ENCODE results near the gene GLYATL3.

The GLYATL3 gene

GRCh38 chr6:49543087-49543858, 43.5 kb downstream of the GLYATL3 start:
- Histone ChIP-seq H2AK5ac (ENCODE audit: low read length) (no peak overlapping the region), H2BK120ac (ENCODE audit: low read depth, low read length) (no peak overlapping the region), H3K27me3 (ENCODE audit: insufficient read depth, low read length, poor library complexity) (no peaks in the 10 kb centered on the region), H3K36me3 (ENCODE audit: control insufficient read depth, insufficient read depth, low read length) (no peaks in the 10 kb centered on the region), H2BK5ac (ENCODE audit: low read length) (no peak overlapping the region), H3K79me1 (ENCODE audit: low read length) (no peaks in the 10 kb centered on the region), H3K9ac (ENCODE audit: low read length) (no peak overlapping the region), H3K27ac (ENCODE audit: low read depth, low read length) (no peak overlapping the region), H3K79me2 (ENCODE audit: control insufficient read depth, insufficient read depth, low read length) (no peaks in the 10 kb centered on the region), H3K4me2 (ENCODE audit: low read length) (no peak overlapping the region), H3K4ac (ENCODE audit: low read depth, low read length) (no peak overlapping the region), H3K23ac (ENCODE audit: low read length) (no peak overlapping the region), H4K5ac (ENCODE audit: low read length) (no peak overlapping the region), H3K4me3 (ENCODE audit: low read length) (no peak overlapping the region), H3K56ac (ENCODE audit: low read length) (no peak overlapping the region), H2BK15ac (replicated peaks; ENCODE audit: low read depth) (no peak overlapping the region), H3K18ac (ENCODE audit: low read length) (no peak overlapping the region), H3K4me1 (ENCODE audit: control insufficient read depth, low read depth, low read length) (no peaks in the 10 kb centered on the region), H4K8ac (ENCODE audit: low read depth, low read length) (no peak overlapping the region)
- no peak for DNase-seq
- WGBS (ENCODE audit: extremely low coverage, insufficient coverage, low lambda C conversion rate) = no CpG with 5 or more reads among the region's 7 CpGs

DNA sequence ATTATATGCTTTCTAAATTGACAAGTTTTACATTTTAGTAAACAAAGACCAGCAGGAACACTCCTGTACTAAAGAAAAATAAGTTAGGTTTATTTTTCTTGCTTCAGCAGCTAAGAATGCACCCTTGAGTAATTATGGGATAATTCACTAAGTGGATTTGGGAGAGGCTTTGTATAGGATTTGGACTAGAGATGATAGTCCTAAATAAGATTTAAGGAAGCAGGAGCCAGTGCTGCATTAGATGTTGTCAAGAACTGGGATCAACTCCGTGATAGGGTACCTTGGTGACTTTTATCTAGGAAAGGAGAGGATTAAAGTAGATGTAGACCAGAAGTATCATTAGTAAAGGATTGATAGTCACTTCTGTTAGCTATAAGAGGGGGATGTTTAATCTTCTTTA, 46.6 kb downstream of the GLYATL3 start:
- Histone ChIP-seq H4K8ac (ENCODE audit: low read depth, low read length) (no peak overlapping the region), H3K79me2 (ENCODE audit: control insufficient read depth, insufficient read depth, low read length) (no peaks in the 10 kb centered on the region), H3K23ac (ENCODE audit: low read length) (no peak overlapping the region), H2AK5ac (ENCODE audit: low read length) (no peak overlapping the region), H3K4ac (ENCODE audit: low read depth, low read length) (no peak overlapping the region), H3K27ac (ENCODE audit: low read depth, low read length) (no peak overlapping the region), H3K9ac (ENCODE audit: low read length) (no peak overlapping the region), H4K5ac (ENCODE audit: low read length) (no peak overlapping the region), H2BK120ac (ENCODE audit: low read depth, low read length) (no peak overlapping the region), H3K18ac (ENCODE audit: low read length) (no peak overlapping the region), H2BK15ac (replicated peaks; ENCODE audit: low read depth) (no peak overlapping the region), H2BK5ac (ENCODE audit: low read length) (no peak overlapping the region), H3K27me3 (ENCODE audit: insufficient read depth, low read length, poor library complexity) (no peaks in the 10 kb centered on the region), H3K79me1 (ENCODE audit: low read length) (no peaks in the 10 kb centered on the region), H3K56ac (ENCODE audit: low read length) (no peak overlapping the region), H3K4me1 (ENCODE audit: control insufficient read depth, low read depth, low read length) (peaks cover 2% of the 10 kb centered on the region), H3K4me2 (ENCODE audit: low read length) (no peak overlapping the region), H3K36me3 (ENCODE audit: control insufficient read depth, insufficient read depth, low read length) (no peaks in the 10 kb centered on the region), H3K4me3 (ENCODE audit: low read length) (no peak overlapping the region)
- DNase-seq = no peak
- WGBS (ENCODE audit: extremely low coverage, insufficient coverage, low lambda C conversion rate) = no CpG with 5 or more reads among the region's 1 CpG

DNA sequence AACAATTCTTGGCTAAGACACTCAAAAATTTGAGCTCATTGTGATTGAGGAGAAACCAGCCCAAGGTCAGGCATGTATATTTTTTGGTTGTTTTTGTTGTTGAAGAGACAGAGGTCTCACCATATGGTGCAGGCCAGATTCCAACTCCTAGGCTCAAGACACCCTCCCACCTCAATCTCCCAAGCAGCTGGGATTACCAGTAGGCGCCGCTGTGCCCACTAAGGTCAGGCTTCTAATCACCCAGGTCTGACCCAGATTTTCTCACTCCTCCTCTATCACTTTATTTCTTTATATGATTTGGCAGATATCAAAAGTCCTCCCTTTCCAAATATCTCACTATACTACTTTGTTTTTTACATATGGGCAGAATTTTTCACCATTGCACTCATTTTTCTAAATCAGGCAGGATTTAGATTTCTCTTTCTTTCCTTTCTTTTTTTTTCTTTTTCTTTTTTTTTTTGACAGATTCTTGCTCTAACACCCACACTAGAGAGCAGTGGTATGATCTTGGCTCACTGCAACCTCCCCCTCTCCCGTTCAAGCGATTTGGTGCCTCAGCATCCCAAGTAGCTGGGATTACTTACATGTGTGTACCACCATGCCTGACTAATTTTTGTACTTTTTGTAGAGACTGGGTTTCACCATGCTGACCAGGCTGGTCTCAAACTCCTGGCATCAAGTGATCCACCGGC, 49.0 kb downstream of the GLYATL3 start:
- no peaks in the 10 kb centered on the region for H3K79me2 ChIP-seq (ENCODE audit: control insufficient read depth, insufficient read depth, low read length)
- WGBS (ENCODE audit: extremely low coverage, insufficient coverage, low lambda C conversion rate) = no CpG with 5 or more reads among the region's 5 CpGs
- H3K4me3 ChIP-seq (ENCODE audit: low read length) = no peak overlapping the region
- no peak overlapping the region for H4K5ac ChIP-seq (ENCODE audit: low read length)
- no peak overlapping the region for H3K56ac ChIP-seq (ENCODE audit: low read length)
- H3K9ac ChIP-seq (ENCODE audit: low read length) = no peak overlapping the region
- no peak overlapping the region for H3K4ac ChIP-seq (ENCODE audit: low read depth, low read length)
- H3K27me3 ChIP-seq (ENCODE audit: insufficient read depth, low read length, poor library complexity) = no peaks in the 10 kb centered on the region
- no peak overlapping the region for H3K4me2 ChIP-seq (ENCODE audit: low read length)
- no peak overlapping the region for H2AK5ac ChIP-seq (ENCODE audit: low read length)
- no peak overlapping the region for H2BK15ac ChIP-seq (replicated peaks; ENCODE audit: low read depth)
- no peak overlapping the region for H3K18ac ChIP-seq (ENCODE audit: low read length)
- no peaks in the 10 kb centered on the region for H3K36me3 ChIP-seq (ENCODE audit: control insufficient read depth, insufficient read depth, low read length)
- H4K8ac ChIP-seq (ENCODE audit: low read depth, low read length) = no peak overlapping the region
- H3K79me1 ChIP-seq (ENCODE audit: low read length) = no peaks in the 10 kb centered on the region
- H2BK120ac ChIP-seq (ENCODE audit: low read depth, low read length) = no peak overlapping the region
- no peak overlapping the region for H3K27ac ChIP-seq (ENCODE audit: low read depth, low read length)
- H3K23ac ChIP-seq (ENCODE audit: low read length) = no peak overlapping the region
- peaks cover 2% of the 10 kb centered on the region for H3K4me1 ChIP-seq (ENCODE audit: control insufficient read depth, low read depth, low read length)
- DNase-seq = peak; percentile 50
- no peak overlapping the region for H2BK5ac ChIP-seq (ENCODE audit: low read length)

DNA sequence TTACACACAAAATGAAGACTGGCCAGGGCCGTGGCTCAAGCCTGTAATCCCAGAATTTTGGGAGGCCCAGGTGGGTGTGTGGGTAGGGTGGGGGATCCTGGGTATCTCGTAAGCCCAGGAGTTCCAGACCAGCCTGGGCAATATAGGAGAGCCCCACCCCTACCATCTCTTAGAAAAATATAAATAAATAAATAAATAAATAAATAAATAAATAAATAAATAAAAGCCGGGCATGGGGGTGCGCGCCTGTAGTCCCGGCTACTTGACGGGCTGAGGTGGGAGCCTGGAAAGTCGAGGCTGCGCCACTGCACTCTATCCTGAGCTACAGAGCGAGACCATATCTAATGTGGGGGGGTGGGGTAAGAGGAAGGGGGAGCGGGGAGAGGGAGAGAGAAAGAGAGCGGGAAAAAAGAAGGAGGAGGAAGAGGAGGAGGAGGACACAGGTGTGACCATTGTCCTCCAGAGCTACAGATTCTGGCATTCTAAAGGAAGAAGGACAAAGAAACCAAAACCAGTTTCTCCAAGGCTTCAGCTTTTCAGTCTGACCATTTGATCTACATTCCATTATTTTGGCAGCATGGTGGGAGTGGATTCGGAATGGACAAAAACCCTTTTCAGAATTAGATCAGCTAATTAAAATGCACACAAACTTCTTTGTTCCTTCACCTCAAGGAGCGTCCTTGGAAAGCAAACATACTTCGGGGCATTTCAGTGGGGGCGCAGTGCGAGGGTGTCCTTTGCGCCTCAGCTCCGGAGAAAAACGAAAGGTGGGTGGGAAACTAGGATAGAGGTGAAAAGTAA, 50.2 kb downstream of the GLYATL3 start:
- Histone ChIP-seq H3K56ac (ENCODE audit: low read length) (peak overlapping the region; percentile 34), H3K4me1 (ENCODE audit: control insufficient read depth, low read depth, low read length) (peaks cover 2% of the 10 kb centered on the region), H3K4me3 (ENCODE audit: low read length) (no peak overlapping the region), H2BK15ac (replicated peaks; ENCODE audit: low read depth) (no peak overlapping the region), H3K79me1 (ENCODE audit: low read length) (no peaks in the 10 kb centered on the region), H3K4me2 (ENCODE audit: low read length) (peak overlapping the region; percentile 66), H3K9ac (ENCODE audit: low read length) (peak overlapping the region; percentile 17), H3K79me2 (ENCODE audit: control insufficient read depth, insufficient read depth, low read length) (no peaks in the 10 kb centered on the region), H3K18ac (ENCODE audit: low read length) (peak overlapping the region; percentile 51), H3K36me3 (ENCODE audit: control insufficient read depth, insufficient read depth, low read length) (no peaks in the 10 kb centered on the region), H3K27ac (ENCODE audit: low read depth, low read length) (no peak overlapping the region), H3K4ac (ENCODE audit: low read depth, low read length) (no peak overlapping the region), H3K27me3 (ENCODE audit: insufficient read depth, low read length, poor library complexity) (no peaks in the 10 kb centered on the region), H2BK120ac (ENCODE audit: low read depth, low read length) (no peak overlapping the region), H4K5ac (ENCODE audit: low read length) (no peak overlapping the region), H4K8ac (ENCODE audit: low read depth, low read length) (no peak overlapping the region), H3K23ac (ENCODE audit: low read length) (no peak overlapping the region), H2BK5ac (ENCODE audit: low read length) (no peak overlapping the region), H2AK5ac (ENCODE audit: low read length) (no peak overlapping the region)
- WGBS (ENCODE audit: extremely low coverage, insufficient coverage, low lambda C conversion rate) = no CpG with 5 or more reads among the region's 20 CpGs
- no peak for DNase-seq

- WGBS (ENCODE audit: extremely low coverage, insufficient coverage, low lambda C conversion rate) = no CpG with 5 or more reads among the region's 42 CpGs
- Histone ChIP-seq H3K4me2 (ENCODE audit: low read length) (peak within 1 kb of the TSS; percentile 66), H3K9ac (ENCODE audit: low read length) (peak within 1 kb of the TSS; percentile 17), H3K4me3 (ENCODE audit: low read length) (peak within 1 kb of the TSS; percentile 1), H3K56ac (ENCODE audit: low read length) (peak within 1 kb of the TSS; percentile 34), H3K18ac (ENCODE audit: low read length) (peak within 1 kb of the TSS; percentile 51), H3K36me3 (ENCODE audit: control insufficient read depth, insufficient read depth, low read length) (no peaks in the 10 kb centered on the region), H4K8ac (ENCODE audit: low read depth, low read length) (no peak within 1 kb of the TSS), H3K4me1 (ENCODE audit: control insufficient read depth, low read depth, low read length) (peaks cover 2% of the 10 kb centered on the region), H3K27me3 (ENCODE audit: insufficient read depth, low read length, poor library complexity) (no peaks in the 10 kb centered on the region), H3K27ac (ENCODE audit: low read depth, low read length) (no peak within 1 kb of the TSS), H2BK15ac (replicated peaks; ENCODE audit: low read depth) (no peak within 1 kb of the TSS), H3K4ac (ENCODE audit: low read depth, low read length) (no peak within 1 kb of the TSS), H3K79me1 (ENCODE audit: low read length) (no peaks in the 10 kb centered on the region), H3K23ac (ENCODE audit: low read length) (peak within 1 kb of the TSS; percentile 83), H2AK5ac (ENCODE audit: low read length) (no peak within 1 kb of the TSS), H2BK120ac (ENCODE audit: low read depth, low read length) (no peak within 1 kb of the TSS), H4K5ac (ENCODE audit: low read length) (no peak within 1 kb of the TSS), H2BK5ac (ENCODE audit: low read length) (no peak within 1 kb of the TSS), H3K79me2 (ENCODE audit: control insufficient read depth, insufficient read depth, low read length) (no peaks in the 10 kb centered on the region)
- DNase-seq = peak; percentile 83
Measured at GRCh38 chr6:49550492-49551077, 50.9 kb downstream of the GLYATL3 start, which contains the start of gene C6orf141. Gene C6orf141, plus strand, starts transcription at chr6:49550668. Its CDS starts 125 bp downstream, at chr6:49550793.

Measured in mesendoderm (in vitro differentiated cells).